Activated naive CD8-positive, alpha-beta T cell treated with anti-CD3 and anti-CD28 coated beads, Interleukin-2, amount 50 U/mL, for 16 hours (primary cell): Measurements from ENCODE around the gene TBCD.

ENCODE experiments used
- DNase-seq: peaks from one replicate; pipeline ENCODE4 v3.0.0-alpha.2; 2020; ENCODE audit warnings: low read depth, low spot score

Gene TBCD

DNA sequence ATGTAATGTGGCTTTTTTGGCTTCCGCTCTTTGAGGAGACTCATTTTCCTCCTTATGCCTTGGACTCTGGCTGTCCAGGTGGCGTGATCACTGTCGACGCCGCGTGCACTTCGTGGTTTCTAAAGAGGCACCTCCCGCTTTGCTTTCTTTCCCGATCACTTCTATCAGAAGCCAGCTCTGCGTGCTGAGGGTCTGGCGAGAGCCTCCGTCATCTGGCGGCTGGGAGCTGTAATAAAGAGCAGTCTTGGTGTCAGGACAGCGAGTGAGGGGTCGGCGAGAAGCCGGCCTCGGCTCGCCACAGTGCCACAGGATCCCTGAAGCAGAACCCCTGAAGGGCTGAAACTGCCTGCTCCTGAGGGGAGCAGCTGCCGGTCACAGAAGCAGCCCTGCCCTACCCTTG is 80.5 kb downstream of the TBCD start:
- no peak for DNase-seq

DNA sequence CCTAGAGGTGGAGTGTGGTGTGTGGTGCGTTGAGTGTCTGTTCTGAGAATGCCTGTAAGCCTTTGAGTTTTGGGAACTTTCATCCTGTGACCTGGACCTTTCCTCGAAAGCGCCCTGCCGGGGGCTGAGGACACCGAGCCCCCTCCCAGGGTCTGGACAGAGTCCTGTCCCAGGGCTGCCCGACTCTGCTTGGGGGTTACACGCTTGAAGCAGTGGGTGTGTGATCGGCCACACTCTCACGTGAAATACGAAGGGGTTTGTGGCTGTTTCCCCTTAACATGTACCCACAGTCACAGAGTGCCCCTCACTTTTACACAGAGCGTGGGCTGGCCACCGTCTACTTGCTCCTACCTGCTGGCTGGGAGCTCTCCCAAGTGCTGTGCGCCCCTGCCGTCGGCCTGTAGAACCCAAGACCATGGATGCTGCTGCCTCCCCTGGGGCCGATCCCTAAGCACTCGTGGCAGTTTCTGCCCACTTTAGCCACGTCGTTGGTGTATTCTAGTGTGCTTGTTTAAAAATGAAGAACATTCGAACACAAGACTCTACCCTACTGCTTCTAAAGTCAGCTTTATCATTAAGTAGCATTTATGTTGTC is 81.1 kb downstream of the TBCD start:
- DNase-seq: no peak

GRCh38 chr17:82835122-82835521 is 83.3 kb downstream of the TBCD start:
- no peak for DNase-seq

DNA sequence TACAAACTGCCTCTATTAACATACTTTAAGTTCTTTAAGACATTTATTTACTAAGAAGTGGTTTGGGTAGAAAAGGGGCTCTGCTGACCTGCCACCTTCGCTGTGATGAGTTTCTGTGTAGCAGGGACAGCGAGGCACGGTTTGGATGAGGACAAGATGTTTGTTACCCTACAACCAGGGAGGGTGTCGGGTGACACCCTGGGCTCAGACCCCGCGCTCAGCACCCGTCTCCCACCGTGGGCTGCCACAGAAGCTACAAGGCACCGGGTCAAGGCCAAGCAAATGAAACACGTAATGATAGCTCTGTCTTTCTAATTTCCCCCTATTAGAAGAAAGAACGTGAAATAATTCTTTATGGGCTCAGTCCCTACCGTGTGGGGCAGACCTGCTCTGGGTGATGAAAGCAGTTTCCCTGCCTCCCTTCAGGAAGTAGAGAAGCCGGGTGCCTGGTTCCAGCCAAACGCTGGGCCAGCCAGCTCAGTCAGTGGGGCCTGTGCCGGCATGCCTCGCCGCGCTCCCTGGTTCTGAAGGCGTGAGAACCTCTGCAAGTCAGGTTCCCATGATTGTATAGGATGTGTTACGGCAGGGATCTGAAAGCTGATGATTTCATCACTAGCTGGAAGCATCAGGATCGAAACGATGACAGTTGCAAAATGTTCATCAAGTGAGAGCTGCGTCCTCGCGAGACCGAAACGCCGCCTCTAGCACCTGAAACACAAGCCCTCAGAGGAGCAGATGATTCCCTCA is 84.1 kb downstream of the TBCD start:
- no peak for DNase-seq

DNA sequence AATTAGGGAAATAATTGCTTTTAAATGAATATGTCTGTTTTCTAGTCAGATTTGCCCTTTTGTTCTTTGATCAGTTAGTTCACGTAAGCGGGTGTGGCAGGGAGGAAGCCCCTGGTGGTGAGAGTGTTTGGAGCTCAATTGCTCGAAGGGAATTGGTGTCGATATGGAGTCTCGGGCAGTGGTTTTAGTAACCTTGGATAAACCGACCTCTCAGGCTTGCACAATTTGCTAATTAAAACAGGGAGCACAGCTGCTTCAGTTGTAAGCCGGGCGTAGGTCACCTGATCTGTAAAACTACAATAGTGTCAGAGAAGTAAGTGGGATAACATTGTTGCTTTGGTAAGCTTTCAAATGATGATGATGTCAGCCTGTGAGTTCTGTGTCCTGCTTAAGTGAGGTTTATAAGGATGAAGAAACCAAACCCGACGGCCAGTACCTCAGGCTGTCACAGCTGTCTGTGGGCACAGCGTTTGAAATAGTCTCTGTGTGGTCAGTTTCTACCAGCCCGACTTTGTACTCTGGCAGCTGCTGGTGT is 85.0 kb downstream of the TBCD start:
- DNase-seq: no peak

DNA sequence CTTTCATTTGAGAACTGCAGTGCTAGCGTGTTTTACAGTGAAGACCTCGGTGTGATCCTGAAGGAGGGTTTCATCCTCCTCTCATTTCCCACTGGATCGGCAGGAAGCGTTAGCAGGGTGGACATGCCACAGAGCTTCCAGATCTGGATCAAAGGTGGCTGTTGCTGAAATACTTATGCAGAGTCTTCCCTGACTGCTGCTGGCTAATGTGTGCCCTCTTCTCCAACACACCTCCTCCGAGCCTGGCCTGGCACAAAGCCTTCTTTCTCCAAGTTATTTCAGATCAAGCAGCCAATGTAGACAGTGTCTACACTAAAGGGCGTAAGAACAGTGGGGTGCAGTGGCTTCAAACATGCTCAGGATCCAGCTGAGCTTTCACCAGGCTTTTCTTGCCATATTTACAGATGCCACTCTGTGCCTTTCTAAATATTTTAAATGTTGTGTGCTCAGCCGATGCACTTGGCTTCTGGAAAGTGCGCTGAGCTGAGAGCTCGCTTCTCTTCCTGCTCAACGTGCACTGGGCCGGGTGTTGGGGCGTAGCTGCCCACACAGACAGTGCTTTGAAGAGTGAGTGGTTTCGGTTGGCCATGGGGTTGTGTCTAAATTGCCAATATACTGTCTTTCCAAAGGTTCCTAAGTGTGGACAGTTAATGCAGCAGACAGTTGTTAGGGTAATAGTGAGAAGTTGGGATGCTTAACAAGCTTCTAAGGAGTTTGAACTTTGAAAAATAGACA is 85.9 kb downstream of the TBCD start:
- DNase-seq: no peak

DNA sequence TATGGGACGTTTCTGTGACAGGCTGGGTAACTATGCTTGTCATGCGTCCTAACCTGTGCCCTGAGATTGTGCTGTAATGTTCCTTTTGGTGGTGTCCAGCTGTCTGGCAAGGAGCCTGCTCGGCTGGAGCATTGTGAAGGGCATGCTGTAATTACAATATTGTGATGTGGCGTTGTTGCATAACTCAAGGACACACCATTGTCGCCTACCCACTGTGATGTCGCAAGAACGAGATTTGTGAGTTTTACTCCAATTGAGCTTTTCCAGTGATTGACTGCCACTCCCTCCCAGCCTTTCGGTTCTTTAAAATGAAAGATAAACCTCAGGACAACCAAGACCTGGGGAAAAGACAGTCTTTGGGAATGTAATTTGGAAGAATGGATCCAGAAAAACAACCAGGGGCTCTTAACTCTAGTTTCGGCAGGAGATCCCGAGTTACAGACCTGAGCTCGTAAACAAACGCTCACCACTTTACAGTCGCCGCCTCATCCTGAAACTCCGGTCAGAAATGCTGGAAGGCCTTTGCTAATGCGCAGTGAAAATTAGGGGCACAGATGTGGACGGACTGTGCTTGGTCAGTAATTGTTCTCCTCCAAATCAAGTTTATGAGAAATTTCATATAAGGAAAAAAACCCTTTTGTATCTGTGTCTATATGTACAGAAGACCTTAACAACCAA is 86.7 kb downstream of the TBCD start:
- no peak for DNase-seq

GRCh38 chr17:82839617-82840292 is 87.9 kb downstream of the TBCD start, which contains the start of gene ZNF750:
Gene ZNF750 (minus strand): TSS chr17:82840022. CDS start chr17:82832454, 7,568 bp downstream.
- DNase-seq: no peak

GRCh38 chr17:82840431-82840831 is 88.6 kb downstream of the TBCD start:
- no peak for DNase-seq

GRCh38 chr17:82841921-82842596 is 90.2 kb downstream of the TBCD start:
- no peak for DNase-seq

- DNase-seq: no peak
Observed at GRCh38 chr17:82843904-82844680, 92.2 kb downstream of the TBCD start.

DNA sequence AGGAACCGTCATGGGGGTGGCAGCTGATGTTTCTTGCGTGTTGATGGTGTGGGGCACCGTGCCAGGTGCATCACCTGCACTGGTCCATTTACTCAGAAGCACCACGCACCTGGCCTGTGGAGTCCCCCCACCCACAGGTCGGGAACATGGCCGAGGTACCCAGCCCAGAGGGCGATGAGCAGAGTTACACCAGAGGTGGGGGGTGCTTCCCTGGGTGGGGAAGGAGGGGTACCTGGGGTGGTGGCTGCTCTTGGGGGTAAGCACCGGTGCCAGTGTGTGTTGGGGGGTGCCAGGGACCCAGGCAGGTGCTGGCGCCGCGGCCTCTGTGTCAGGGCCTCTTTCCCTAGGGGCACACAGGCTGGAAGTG is 92.9 kb downstream of the TBCD start:
- no peak for DNase-seq

DNA sequence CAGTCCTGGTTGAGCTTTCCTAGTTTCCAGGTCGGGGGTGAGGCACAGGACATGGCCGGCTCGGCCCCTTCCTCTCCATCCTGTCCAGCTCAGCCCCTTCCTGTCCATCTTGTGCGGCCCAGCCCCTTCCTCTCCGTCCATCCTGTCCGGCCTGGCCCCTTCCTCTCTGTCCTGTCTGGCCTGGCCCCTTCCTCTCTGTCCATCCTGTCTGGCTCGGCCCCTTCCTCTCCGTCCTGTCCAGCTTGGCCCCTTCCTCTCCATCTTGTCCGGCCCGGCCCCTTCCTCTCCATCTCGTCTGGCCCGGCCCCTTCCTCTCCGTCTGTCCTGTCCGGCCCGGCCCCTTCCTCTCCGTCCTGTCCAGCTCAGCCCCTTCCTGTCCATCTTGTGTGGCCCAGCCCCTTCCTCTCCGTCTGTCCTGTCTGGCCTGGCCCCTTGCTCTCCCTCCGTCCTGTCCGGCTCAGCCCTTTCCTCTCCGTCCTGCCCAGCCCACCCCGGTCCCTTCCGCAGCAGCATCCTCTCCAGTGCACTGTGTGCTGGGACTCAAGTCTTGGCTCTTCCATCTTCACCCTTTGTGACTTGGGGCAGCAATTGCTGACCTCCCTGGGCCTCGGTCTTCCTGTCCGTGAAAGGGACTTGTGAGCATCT is 93.4 kb downstream of the TBCD start:
- DNase-seq: no peak

DNA sequence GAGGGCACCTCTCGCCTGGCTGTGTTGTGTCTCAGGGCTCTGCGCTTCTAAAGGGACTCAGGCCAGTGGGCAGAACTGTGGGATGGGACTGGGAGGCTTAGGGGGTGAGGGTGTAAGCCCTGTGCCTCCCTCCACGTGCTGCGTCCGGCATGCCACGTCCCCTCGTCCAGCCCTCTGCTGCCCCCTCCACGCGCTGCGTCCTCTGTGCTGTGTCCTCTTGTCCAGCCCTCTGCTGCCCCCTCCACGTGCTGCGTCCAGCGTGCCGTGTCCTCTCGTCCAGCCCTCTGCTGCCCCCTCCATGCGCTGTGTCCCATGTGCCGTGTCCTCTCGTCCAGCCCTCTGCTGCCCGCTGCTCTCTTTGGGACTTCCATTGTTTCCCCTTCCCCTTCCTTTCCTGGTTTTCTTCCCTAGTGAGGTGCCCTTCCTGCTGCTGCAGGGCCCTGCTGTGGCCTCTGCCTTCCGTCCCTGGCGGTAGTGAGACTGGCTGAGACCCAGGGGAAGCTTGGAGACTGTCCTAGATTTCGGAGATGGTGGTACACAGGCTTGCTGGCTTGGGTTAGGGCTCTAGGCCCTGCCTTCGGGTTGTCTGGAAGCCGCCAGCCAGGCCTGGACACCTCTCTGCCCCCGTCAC is 94.3 kb downstream of the TBCD start:
- DNase-seq: no peak

DNA sequence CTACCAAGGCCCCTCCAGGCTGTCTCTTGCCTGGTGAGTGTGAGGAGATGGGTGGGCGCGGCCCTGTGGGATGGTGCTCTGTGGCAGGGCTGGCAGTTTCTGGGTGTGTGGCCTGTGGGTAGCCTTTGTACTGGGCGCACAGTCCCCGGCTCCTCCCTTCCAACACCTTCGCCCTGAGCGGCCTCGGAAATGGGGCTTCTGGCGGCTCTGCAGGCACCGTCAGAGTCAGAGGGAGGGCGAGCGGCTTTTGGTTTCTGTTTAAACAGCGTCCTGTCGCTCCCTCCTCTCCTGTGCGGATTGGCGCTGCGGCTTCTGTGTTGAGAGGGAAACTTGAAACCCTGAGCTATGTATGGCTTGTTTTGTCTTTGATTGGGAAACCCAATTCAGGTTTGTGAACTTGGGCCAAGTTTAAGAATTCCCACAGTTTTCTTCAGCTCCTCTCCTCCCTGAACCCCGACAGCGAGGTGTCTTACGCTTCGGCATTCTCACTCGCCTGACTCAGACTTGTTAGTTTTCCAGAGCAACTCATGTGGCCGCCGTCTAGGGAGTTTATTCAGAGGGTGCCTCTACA is 96.2 kb downstream of the TBCD start:
- DNase-seq: no peak

- DNase-seq: no peak
Observed at GRCh38 chr17:82849076-82849945, 97.4 kb downstream of the TBCD start.

DNA sequence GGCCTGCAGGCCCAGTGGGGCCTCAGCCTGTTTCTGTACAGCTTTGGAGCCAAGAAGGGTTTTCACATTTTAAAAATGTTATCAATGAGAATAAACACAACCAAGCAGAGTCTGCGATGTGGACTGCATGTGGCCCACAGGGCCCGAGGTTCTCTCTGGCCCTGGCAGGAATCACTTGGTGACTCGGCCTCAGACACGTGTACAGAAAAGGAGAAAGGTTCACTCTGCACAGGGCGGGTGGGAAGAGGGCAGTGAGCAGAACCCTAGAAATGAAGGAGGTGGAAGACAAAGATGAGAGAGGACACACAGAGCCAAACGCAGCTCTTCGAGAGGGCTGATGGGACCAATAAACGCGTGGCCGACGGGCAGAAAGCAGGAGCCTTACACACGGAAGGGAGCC is 99.5 kb downstream of the TBCD start:
- DNase-seq: no peak

DNA sequence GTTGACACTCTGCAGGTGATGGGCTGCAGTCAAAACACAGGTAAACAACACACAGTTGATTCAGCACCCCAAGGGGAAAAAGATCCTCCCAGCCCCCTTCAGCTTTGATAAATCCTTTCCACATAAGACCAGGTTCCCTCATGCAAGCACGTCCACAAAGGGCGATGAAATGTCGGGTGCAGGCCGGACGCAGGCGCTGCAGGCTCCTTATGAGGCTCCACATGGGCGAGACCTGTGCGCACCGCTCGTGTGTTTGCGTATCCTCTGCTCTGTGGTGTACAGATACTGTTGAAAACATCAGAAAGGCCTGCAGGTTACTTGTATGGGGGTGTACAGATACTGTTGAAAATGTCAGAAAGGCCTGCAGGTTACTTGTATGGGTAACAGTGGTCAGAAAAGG is 102.4 kb downstream of the TBCD start:
- DNase-seq: no peak
